PC-3 (cell line): ENCODE results near the gene MAGT1. TPM values are rescaled to one million over a fixed set of nuclear protein-coding genes. Genes with fewer than 3 reads are reported as not detected.

Experiments used
- ATAC-seq: fragments of 200-7000 bp; cut with Tn5 transposase; 2 replicates; pipeline ENCODE4 v1.9.1; 2020; ENCODE audit warnings: mild to moderate bottlenecking, moderate library complexity
- BruUV-seq: library from RNA; stranded (reverse); fragments of 400-500 nt; replicated peaks from 2 replicates; lab custom pipeline; 2021; lab: Mats Ljungman, UMichigan
- CTCF ChIA-PET: fragments of 300-600 bp; sonication (Branson Sonifier 250); formaldehyde crosslinking; loops from one replicate; lab custom pipeline; 2022; ENCODE audit warnings: antibody characterized with exemption; lab: Charles Lee
- POLR2A ChIA-PET: fragments of 300-600 bp; sonication (Branson Sonifier 250); formaldehyde crosslinking; loops from one replicate; lab custom pipeline; 2022; ENCODE audit warnings: antibody characterized with exemption; ENCODE audit not compliant: unreplicated experiment; lab: Charles Lee
- DNase-seq: peaks from one replicate; pipeline ENCODE4 v3.0.0-alpha.2; 2015
- H2AFZ ChIP-seq: fragments of 300-600 bp; sonication (generic); 2 replicates; pipeline ENCODE4 v1.6.0; 2016; ENCODE audit warnings: antibody characterized with exemption, low read length
- H3F3A ChIP-seq: fragments of 300-600 bp; sonication (generic); one replicate; pipeline ENCODE4 v1.6.0; 2017; ENCODE audit warnings: antibody characterized with exemption, low read length, control low read depth, mild to moderate bottlenecking; ENCODE audit not compliant: unreplicated experiment
- H3K27ac ChIP-seq: fragments of 300-600 bp; sonication (generic); 2 replicates; pipeline ENCODE4 v1.5.1; 2016; ENCODE audit warnings: mild to moderate bottlenecking, low read length
- H3K27me3 ChIP-seq: fragments of 300-600 bp; sonication (generic); 2 replicates; pipeline ENCODE4 v1.6.1; 2016; ENCODE audit warnings: low read length, mixed read lengths
- H3K36me3 ChIP-seq: fragments of 300-600 bp; sonication (generic); 2 replicates; pipeline ENCODE4 v1.6.1; 2016; ENCODE audit warnings: low read depth, mixed run types, low read length, mixed read lengths
- H3K4me1 ChIP-seq: fragments of 300-600 bp; sonication (generic); 2 replicates; pipeline ENCODE4 v1.5.1; 2016; ENCODE audit warnings: low read length; ENCODE audit not compliant: insufficient read depth
- H3K4me2 ChIP-seq: fragments of 300-600 bp; sonication (generic); 2 replicates; pipeline ENCODE4 v1.6.0; 2016; ENCODE audit warnings: low read length
- H3K4me3 ChIP-seq: fragments of 300-600 bp; sonication (generic); 2 replicates; pipeline ENCODE4 v1.5.1; 2016; ENCODE audit warnings: mild to moderate bottlenecking, low read length, mixed read lengths
- H3K79me2 ChIP-seq: fragments of 300-600 bp; sonication (generic); 2 replicates; pipeline ENCODE4 v1.6.1; 2017; ENCODE audit warnings: low read length, mixed read lengths
- H3K9ac ChIP-seq: fragments of 300-600 bp; sonication (generic); 2 replicates; pipeline ENCODE4 v1.6.0; 2016; ENCODE audit warnings: mild to moderate bottlenecking, low read length
- H3K9me2 ChIP-seq: fragments of 300-600 bp; sonication (generic); replicated peaks from 2 replicates; pipeline ENCODE4 v1.6.1; 2016; ENCODE audit warnings: mixed run types, low read length, mixed read lengths
- H3K9me3 ChIP-seq: fragments of 300-600 bp; sonication (generic); 2 replicates; pipeline ENCODE4 v1.6.1; 2016; ENCODE audit warnings: low read length, mixed read lengths
- H4K20me1 ChIP-seq: fragments of 300-600 bp; sonication (generic); 2 replicates; pipeline ENCODE4 v1.6.1; 2016; ENCODE audit warnings: low read length, mixed read lengths
- CTCF ChIP-seq: fragments of 300-600 bp; sonication (generic); conservative IDR thresholded peaks from 2 replicates; pipeline ENCODE4 v1.5.1; 2017; ENCODE audit warnings: antibody characterized with exemption, low read depth, mild to moderate bottlenecking, low read length
- EZH2 ChIP-seq: fragments of 300-600 bp; sonication (generic); IDR thresholded peaks from one replicate; pipeline ENCODE4 v1.6.1; 2017; ENCODE audit warnings: antibody characterized with exemption, mild to moderate bottlenecking, low read length; ENCODE audit not compliant: unreplicated experiment
- EZH2phosphoT487 ChIP-seq: fragments of 300-600 bp; sonication (generic); IDR thresholded peaks from 2 replicates; pipeline ENCODE4 v1.6.1; 2018; ENCODE audit warnings: mild to moderate bottlenecking, antibody characterized with exemption, low read length, borderline replicate concordance
- intact Hi-C: fragments of 100-400 bp; cut with micrococcal nuclease; formaldehyde crosslinking; loops from 2 replicates; pipeline ENCODE4 v1.9.0; 2023
- total RNA-seq: library from RNA; depleted of rRNA; stranded (reverse); fragments of >200 nt; gene quantifications from 2 replicates; pipeline ENCODE4 v1.2.3, GENCODE V29; 2014

Gene MAGT1
- total RNA-seq, 1 experiment from 2014 or later, result 119 TPM

GRCh38 chrX:77930581-77930980, 35.3 kb upstream of the MAGT1 start:
- Histone ChIP-seq H3K4me1 (no peaks in the 10 kb centered on the region), H3K9ac (no peak overlapping the region), H3K27ac (no peak overlapping the region), H3K27me3 (no peaks in the 10 kb centered on the region), H3K79me2 (no peaks in the 10 kb centered on the region), H3K4me3 (no peak overlapping the region), H2AFZ (no peak overlapping the region), H3K4me2 (no peak overlapping the region), H3K9me2 (no peaks in the 10 kb centered on the region), H3K9me3 (no peaks in the 10 kb centered on the region), H4K20me1 (no peaks in the 10 kb centered on the region), H3K36me3 (no peaks in the 10 kb centered on the region), H3F3A (no peaks in the 10 kb centered on the region)
- intact Hi-C loops, result no loop called here
- DNase-seq, result no peak
- TF ChIP-seq CTCF (no peak), EZH2 (no peak), EZH2phosphoT487 (no peak)
- ChIA-PET CTCF (no interaction called here), POLR2A (no interaction called here)
- BruUV-seq, result no TSS peak
- ATAC-seq, result no peak

GRCh38 chrX:77925764-77926163, 30.5 kb upstream of the MAGT1 start:
- DNase-seq (no peak), ATAC-seq (no peak)
- intact Hi-C loops, result no loop called here
- Histone ChIP-seq H3K4me1 (no peaks in the 10 kb centered on the region), H3F3A (no peaks in the 10 kb centered on the region), H3K9me2 (no peaks in the 10 kb centered on the region), H3K4me2 (no peak overlapping the region), H2AFZ (no peak overlapping the region), H3K27me3 (no peaks in the 10 kb centered on the region), H3K9me3 (no peaks in the 10 kb centered on the region), H3K4me3 (no peak overlapping the region), H3K9ac (no peak overlapping the region), H3K36me3 (no peaks in the 10 kb centered on the region), H3K27ac (no peak overlapping the region), H4K20me1 (no peaks in the 10 kb centered on the region), H3K79me2 (no peaks in the 10 kb centered on the region)
- no TSS peak for BruUV-seq
- POLR2A ChIA-PET, result no interaction called here
- CTCF ChIA-PET, result no interaction called here
- TF ChIP-seq CTCF (no peak), EZH2phosphoT487 (no peak), EZH2 (no peak)

- Histone ChIP-seq H2AFZ (no peak overlapping the region), H3F3A (no peaks in the 10 kb centered on the region), H3K9me3 (no peaks in the 10 kb centered on the region), H3K27me3 (no peaks in the 10 kb centered on the region), H3K27ac (no peak overlapping the region), H3K4me3 (no peak overlapping the region), H4K20me1 (no peaks in the 10 kb centered on the region), H3K4me1 (no peaks in the 10 kb centered on the region), H3K79me2 (no peaks in the 10 kb centered on the region), H3K9me2 (no peaks in the 10 kb centered on the region), H3K4me2 (no peak overlapping the region), H3K9ac (no peak overlapping the region), H3K36me3 (no peaks in the 10 kb centered on the region)
- no TSS peak for BruUV-seq
- ATAC-seq (no peak), DNase-seq (no peak)
- CTCF ChIA-PET, result no interaction called here
- TF ChIP-seq EZH2phosphoT487 (no peak), EZH2 (no peak), CTCF (no peak)
- intact Hi-C loops, result no loop called here
- POLR2A ChIA-PET, result no interaction called here
Observed at GRCh38 chrX:77924320-77924859, 29.2 kb upstream of the MAGT1 start.
